ENCODE measurements around the gene SEL1L2. TPM values are rescaled to one million over a fixed set of nuclear protein-coding genes. Genes with fewer than 3 reads are reported as not detected.

The SEL1L2 gene
- polyA plus RNA-seq, 2 of the 4 experiments (the other 2 are of a cell fraction), result not detected

- H3K27ac ChIP-seq, result no peak overlapping the region
- DNase-seq (ENCODE audit: low read depth in 1 of 2, low spot score in 1 of 2) (no peak), ATAC-seq (no peak), FAIRE-seq (peak; percentile 73)
- TF ChIP-seq TFCP2L1 (CRISPR knock-in tag; IDR thresholded peaks at IDR 0.05) (no peak), MYC (IDR thresholded peaks at IDR 0.05; ENCODE audit: borderline replicate concordance, low read length) (no peak), CTCF (IDR thresholded peaks at IDR 0.05) (no peak), SMC3 (IDR thresholded peaks at IDR 0.05) (no peak), RFX5 (IDR thresholded peaks at IDR 0.05) (no peak), PHF8 (IDR thresholded peaks at IDR 0.05; ENCODE audit: borderline replicate concordance, low read depth) (no peak), RAD21 (conservative IDR thresholded peaks at IDR 0.05 in 1 of 2, IDR thresholded peaks at IDR 0.05 in 1 of 2) (no peak), ESRRA (IDR thresholded peaks at IDR 0.05; ENCODE audit: borderline replicate concordance, low read length) (no peak), FOSB (CRISPR knock-in tag; IDR thresholded peaks at IDR 0.05) (no peak), TP53 (CRISPR knock-in tag; IDR thresholded peaks at IDR 0.05) (no peak), CHD4 (IDR thresholded peaks at IDR 0.05; ENCODE audit: borderline replicate concordance) (no peak), ATOH8 (CRISPR knock-in tag; IDR thresholded peaks at IDR 0.05; ENCODE audit: low read depth) (no peak), HES2 (IDR thresholded peaks at IDR 0.05) (no peak), NPAS2 (CRISPR knock-in tag; IDR thresholded peaks at IDR 0.05; ENCODE audit: borderline replicate concordance) (no peak), NFE2L2 (conservative IDR thresholded peaks at IDR 0.05; ENCODE audit: low read length) (no peak)
- TF ChIP-seq, protein P1, sequence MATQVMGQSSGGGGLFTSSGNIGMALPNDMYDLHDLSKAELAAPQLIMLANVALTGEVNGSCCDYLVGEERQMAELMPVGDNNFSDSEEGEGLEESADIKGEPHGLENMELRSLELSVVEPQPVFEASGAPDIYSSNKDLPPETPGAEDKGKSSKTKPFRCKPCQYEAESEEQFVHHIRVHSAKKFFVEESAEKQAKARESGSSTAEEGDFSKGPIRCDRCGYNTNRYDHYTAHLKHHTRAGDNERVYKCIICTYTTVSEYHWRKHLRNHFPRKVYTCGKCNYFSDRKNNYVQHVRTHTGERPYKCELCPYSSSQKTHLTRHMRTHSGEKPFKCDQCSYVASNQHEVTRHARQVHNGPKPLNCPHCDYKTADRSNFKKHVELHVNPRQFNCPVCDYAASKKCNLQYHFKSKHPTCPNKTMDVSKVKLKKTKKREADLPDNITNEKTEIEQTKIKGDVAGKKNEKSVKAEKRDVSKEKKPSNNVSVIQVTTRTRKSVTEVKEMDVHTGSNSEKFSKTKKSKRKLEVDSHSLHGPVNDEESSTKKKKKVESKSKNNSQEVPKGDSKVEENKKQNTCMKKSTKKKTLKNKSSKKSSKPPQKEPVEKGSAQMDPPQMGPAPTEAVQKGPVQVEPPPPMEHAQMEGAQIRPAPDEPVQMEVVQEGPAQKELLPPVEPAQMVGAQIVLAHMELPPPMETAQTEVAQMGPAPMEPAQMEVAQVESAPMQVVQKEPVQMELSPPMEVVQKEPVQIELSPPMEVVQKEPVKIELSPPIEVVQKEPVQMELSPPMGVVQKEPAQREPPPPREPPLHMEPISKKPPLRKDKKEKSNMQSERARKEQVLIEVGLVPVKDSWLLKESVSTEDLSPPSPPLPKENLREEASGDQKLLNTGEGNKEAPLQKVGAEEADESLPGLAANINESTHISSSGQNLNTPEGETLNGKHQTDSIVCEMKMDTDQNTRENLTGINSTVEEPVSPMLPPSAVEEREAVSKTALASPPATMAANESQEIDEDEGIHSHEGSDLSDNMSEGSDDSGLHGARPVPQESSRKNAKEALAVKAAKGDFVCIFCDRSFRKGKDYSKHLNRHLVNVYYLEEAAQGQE (IDR thresholded peaks at IDR 0.05), result no peak
- TF ChIP-seq, protein P2, sequence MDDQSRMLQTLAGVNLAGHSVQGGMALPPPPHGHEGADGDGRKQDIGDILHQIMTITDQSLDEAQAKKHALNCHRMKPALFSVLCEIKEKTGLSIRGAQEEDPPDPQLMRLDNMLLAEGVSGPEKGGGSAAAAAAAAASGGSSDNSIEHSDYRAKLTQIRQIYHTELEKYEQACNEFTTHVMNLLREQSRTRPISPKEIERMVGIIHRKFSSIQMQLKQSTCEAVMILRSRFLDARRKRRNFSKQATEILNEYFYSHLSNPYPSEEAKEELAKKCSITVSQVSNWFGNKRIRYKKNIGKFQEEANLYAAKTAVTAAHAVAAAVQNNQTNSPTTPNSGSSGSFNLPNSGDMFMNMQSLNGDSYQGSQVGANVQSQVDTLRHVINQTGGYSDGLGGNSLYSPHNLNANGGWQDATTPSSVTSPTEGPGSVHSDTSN (IDR thresholded peaks at IDR 0.05), result no peak
- TF ChIP-seq, protein P3, sequence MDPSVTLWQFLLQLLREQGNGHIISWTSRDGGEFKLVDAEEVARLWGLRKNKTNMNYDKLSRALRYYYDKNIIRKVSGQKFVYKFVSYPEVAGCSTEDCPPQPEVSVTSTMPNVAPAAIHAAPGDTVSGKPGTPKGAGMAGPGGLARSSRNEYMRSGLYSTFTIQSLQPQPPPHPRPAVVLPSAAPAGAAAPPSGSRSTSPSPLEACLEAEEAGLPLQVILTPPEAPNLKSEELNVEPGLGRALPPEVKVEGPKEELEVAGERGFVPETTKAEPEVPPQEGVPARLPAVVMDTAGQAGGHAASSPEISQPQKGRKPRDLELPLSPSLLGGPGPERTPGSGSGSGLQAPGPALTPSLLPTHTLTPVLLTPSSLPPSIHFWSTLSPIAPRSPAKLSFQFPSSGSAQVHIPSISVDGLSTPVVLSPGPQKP (IDR thresholded peaks at IDR 0.05; ENCODE audit: low read depth, low read length), result no peak
- TF ChIP-seq, protein P4, sequence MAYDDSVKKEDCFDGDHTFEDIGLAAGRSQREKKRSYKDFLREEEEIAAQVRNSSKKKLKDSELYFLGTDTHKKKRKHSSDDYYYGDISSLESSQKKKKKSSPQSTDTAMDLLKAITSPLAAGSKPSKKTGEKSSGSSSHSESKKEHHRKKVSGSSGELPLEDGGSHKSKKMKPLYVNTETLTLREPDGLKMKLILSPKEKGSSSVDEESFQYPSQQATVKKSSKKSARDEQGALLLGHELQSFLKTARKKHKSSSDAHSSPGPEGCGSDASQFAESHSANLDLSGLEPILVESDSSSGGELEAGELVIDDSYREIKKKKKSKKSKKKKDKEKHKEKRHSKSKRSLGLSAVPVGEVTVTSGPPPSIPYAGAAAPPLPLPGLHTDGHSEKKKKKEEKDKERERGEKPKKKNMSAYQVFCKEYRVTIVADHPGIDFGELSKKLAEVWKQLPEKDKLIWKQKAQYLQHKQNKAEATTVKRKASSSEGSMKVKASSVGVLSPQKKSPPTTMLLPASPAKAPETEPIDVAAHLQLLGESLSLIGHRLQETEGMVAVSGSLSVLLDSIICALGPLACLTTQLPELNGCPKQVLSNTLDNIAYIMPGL (CRISPR knock-in tag; IDR thresholded peaks at IDR 0.05; ENCODE audit: borderline replicate concordance), result no peak
- no peak overlapping the region for H3K4me3 ChIP-seq
- H3K9me3 ChIP-seq, result no peaks in the 10 kb centered on the region; the same call in 2 of the 3 replicates
- 89% methylated on average over 1 of the region's 1 CpG for WGBS (ENCODE audit: missing lambda C conversion rate)
- ChIA-PET CTCF (no interaction called here), POLR2A (no interaction called here)
- no peaks in the 10 kb centered on the region for H3K4me1 ChIP-seq
- no peak overlapping the region for H3K4me2 ChIP-seq
Measured at GRCh38 chr20:14000917-14001316, 10.5 kb upstream of the SEL1L2 start.
